ENCODE results near the gene SLC35A2.

SLC35A2 gene

GRCh38 chrX:48908600-48908999, 2.8 kb downstream of the SLC35A2 start:
- no peak overlapping the region for H3K4me3 ChIP-seq (ENCODE audit: low read length)
- DNase-seq (ENCODE audit: low read depth, low spot score) = no peak

GRCh38 chrX:48905090-48905790, 6.2 kb downstream of the SLC35A2 start:
- H3K4me3 ChIP-seq (ENCODE audit: low read length) = no peak overlapping the region
- no peak for DNase-seq (ENCODE audit: low read depth, low spot score)

- DNase-seq (ENCODE audit: low read depth, low spot score) = no peak
Measured at GRCh38 chrX:48904626-48905025, 6.8 kb downstream of the SLC35A2 start.

GRCh38 chrX:48904180-48904579, 7.3 kb downstream of the SLC35A2 start:
- no peak for DNase-seq (ENCODE audit: low read depth, low spot score)
- H3K4me3 ChIP-seq (ENCODE audit: low read length) = no peak overlapping the region

More at GRCh38 chrX:48904626-48905025, 6.8 kb downstream of the SLC35A2 start:
- no peak overlapping the region for H3K4me3 ChIP-seq (ENCODE audit: low read length)

GRCh38 chrX:48903290-48903689, 8.2 kb downstream of the SLC35A2 start:
- H3K4me3 ChIP-seq (ENCODE audit: low read length) = no peak overlapping the region
- DNase-seq (ENCODE audit: low read depth, low spot score) = no peak

GRCh38 chrX:48902776-48903175, 8.7 kb downstream of the SLC35A2 start:
- DNase-seq (ENCODE audit: low read depth, low spot score) = no peak
- H3K4me3 ChIP-seq (ENCODE audit: low read length) = no peak overlapping the region

- DNase-seq (ENCODE audit: low read depth, low spot score) = no peak
- no peak overlapping the region for H3K4me3 ChIP-seq (ENCODE audit: low read length)
Measured at GRCh38 chrX:48902135-48902534, 9.3 kb downstream of the SLC35A2 start.

GRCh38 chrX:48901069-48901468, 10.4 kb downstream of the SLC35A2 start:
- no peak overlapping the region for H3K4me3 ChIP-seq (ENCODE audit: low read length)
- no peak for DNase-seq (ENCODE audit: low read depth, low spot score)

GRCh38 chrX:48899078-48899410, 12.4 kb downstream of the SLC35A2 start:
- peak overlapping the region; percentile 83; the same call in 1 of the 2 replicates for H3K4me3 ChIP-seq (ENCODE audit: low read length)
- DNase-seq (ENCODE audit: low read depth, low spot score) = no peak

- peak; percentile 95 for DNase-seq (ENCODE audit: low read depth, low spot score)
- H3K4me3 ChIP-seq (ENCODE audit: low read length) = peak within 1 kb of the TSS; percentile 83
Measured at GRCh38 chrX:48897625-48898306, 13.7 kb downstream of the SLC35A2 start, which contains the start of the genes PQBP1 and TIMM17B. TSS of gene PQBP1 (plus strand) at chrX:48897930. CDS start at chrX:48898510, 580 bp downstream. TSS of gene TIMM17B (minus strand) at chrX:48897768. CDS start at chrX:48897749, 19 bp downstream.

GRCh38 chrX:48897157-48897624, 14.3 kb downstream of the SLC35A2 start:
- DNase-seq (ENCODE audit: low read depth, low spot score) = no peak
- peak overlapping the region; percentile 83 for H3K4me3 ChIP-seq (ENCODE audit: low read length)

- DNase-seq (ENCODE audit: low read depth, low spot score) = no peak
- H3K4me3 ChIP-seq (ENCODE audit: low read length) = peak overlapping the region; percentile 83
Measured at GRCh38 chrX:48896611-48897011, 14.8 kb downstream of the SLC35A2 start.

GRCh38 chrX:48894891-48895290, 16.6 kb downstream of the SLC35A2 start:
- DNase-seq (ENCODE audit: low read depth, low spot score) = no peak
- H3K4me3 ChIP-seq (ENCODE audit: low read length) = no peak overlapping the region

- H3K4me3 ChIP-seq (ENCODE audit: low read length) = no peak overlapping the region
- DNase-seq (ENCODE audit: low read depth, low spot score) = no peak
Measured at GRCh38 chrX:48893556-48894348, 17.7 kb downstream of the SLC35A2 start.

- no peak overlapping the region for H3K4me3 ChIP-seq (ENCODE audit: low read length)
Measured at GRCh38 chrX:48892896-48893295, 18.6 kb downstream of the SLC35A2 start.

GRCh38 chrX:48891402-48892288, 19.8 kb downstream of the SLC35A2 start:
- no peak for DNase-seq (ENCODE audit: low read depth, low spot score)
- H3K4me3 ChIP-seq (ENCODE audit: low read length) = no peak overlapping the region

More at GRCh38 chrX:48892896-48893295, 18.6 kb downstream of the SLC35A2 start:
- DNase-seq (ENCODE audit: low read depth, low spot score) = no peak

- no peak for DNase-seq (ENCODE audit: low read depth, low spot score)
Measured at GRCh38 chrX:48890934-48891401, 20.5 kb downstream of the SLC35A2 start.

GRCh38 chrX:48890296-48890925, 21.0 kb downstream of the SLC35A2 start:
- DNase-seq (ENCODE audit: low read depth, low spot score) = no peak
- H3K4me3 ChIP-seq (ENCODE audit: low read length) = no peak overlapping the region

More at GRCh38 chrX:48890934-48891401, 20.5 kb downstream of the SLC35A2 start:
- H3K4me3 ChIP-seq (ENCODE audit: low read length) = no peak overlapping the region

All from Jurkat, Clone E6-1 (cell line).